Raji (cell line): ENCODE measurements around the gene KIF11.

ENCODE experiments used
- POLR2A ChIP-seq: IDR thresholded peaks from 2 replicates; pipeline ENCODE4 v1.6.1; 2011; ENCODE audit warnings: low read depth, low read length, control low read depth; ENCODE audit not compliant: insufficient read depth

KIF11 gene

GRCh38 chr10:92640107-92640506 is 47.2 kb downstream of the KIF11 start:
- TF ChIP-seq POLR2A, result no peak

GRCh38 chr10:92641492-92641891 is 48.6 kb downstream of the KIF11 start:
- TF ChIP-seq POLR2A, result no peak

- TF ChIP-seq POLR2A, result no peak
Observed at GRCh38 chr10:92644921-92645320, 52.0 kb downstream of the KIF11 start.

- no peak for TF ChIP-seq POLR2A
Observed at GRCh38 chr10:92655426-92655825, 62.5 kb downstream of the KIF11 start.

- no peak for TF ChIP-seq POLR2A
Observed at GRCh38 chr10:92656266-92656961, 63.5 kb downstream of the KIF11 start.

GRCh38 chr10:92657024-92657423 is 64.1 kb downstream of the KIF11 start:
- TF ChIP-seq POLR2A, result no peak

- no peak for TF ChIP-seq POLR2A
Observed at GRCh38 chr10:92662848-92663247, 69.9 kb downstream of the KIF11 start.

- no peak for TF ChIP-seq POLR2A
Observed at GRCh38 chr10:92664322-92664721, 71.4 kb downstream of the KIF11 start.

GRCh38 chr10:92667078-92667477 is 74.1 kb downstream of the KIF11 start:
- TF ChIP-seq POLR2A, result no peak

- TF ChIP-seq POLR2A, result no peak
Observed at GRCh38 chr10:92677708-92678107, 84.8 kb downstream of the KIF11 start.

GRCh38 chr10:92678206-92678605 is 85.3 kb downstream of the KIF11 start:
- no peak for TF ChIP-seq POLR2A

GRCh38 chr10:92681306-92681834 is 88.4 kb downstream of the KIF11 start:
- TF ChIP-seq POLR2A, result no peak

- TF ChIP-seq POLR2A, result no peak
Observed at GRCh38 chr10:92688573-92688926, 95.6 kb downstream of the KIF11 start.

- TF ChIP-seq POLR2A, result no peak
Observed at GRCh38 chr10:92688927-92689662, 96.2 kb downstream of the KIF11 start.

- TF ChIP-seq POLR2A, result no peak
Observed at GRCh38 chr10:92689663-92690210, 96.8 kb downstream of the KIF11 start, which contains the start of gene HHEX. Gene HHEX, plus strand, starts transcription at chr10:92689955. Its CDS starts 32 bp downstream, at chr10:92689987.
